Esophagus (tissue), 2 donors: Measurements from ENCODE around the gene CFAP74. TPM values are rescaled to one million over a fixed set of nuclear protein-coding genes. Genes with fewer than 3 reads are reported as not detected.

Experiments used
- H3K27ac ChIP-seq, 2 donors: one replicate each; pipeline ENCODE4 v1.5.1; 2013; ENCODE audit warnings: low read depth in 2 of 2, mild to moderate bottlenecking in 2 of 2, inconsistent platforms in 1 of 2, low read length in 1 of 2, moderate library complexity in 1 of 2
- H3K27me3 ChIP-seq, 2 donors: one replicate each; pipeline ENCODE4 v1.6.1; 2013; ENCODE audit warnings: low read length in 2 of 2, control low read depth in 1 of 2, mild to moderate bottlenecking in 1 of 2; ENCODE audit not compliant: insufficient read depth in 2 of 2, control insufficient read depth in 1 of 2
- H3K36me3 ChIP-seq, 2 donors: one replicate each; pipeline ENCODE4 v1.6.1; 2013; ENCODE audit warnings: low read length in 1 of 2; ENCODE audit not compliant: control insufficient read depth in 2 of 2, insufficient read depth in 2 of 2
- H3K4me1 ChIP-seq, 2 donors: one replicate each; pipeline ENCODE4 v1.6.1; 2013; ENCODE audit warnings: low read length in 1 of 2; ENCODE audit not compliant: control insufficient read depth in 2 of 2, insufficient read depth in 2 of 2
- H3K4me3 ChIP-seq, 2 donors: one replicate each; pipeline ENCODE4 v1.5.1; 2013; ENCODE audit warnings: low read length in 2 of 2, mild to moderate bottlenecking in 2 of 2, low read depth in 1 of 2, moderate library complexity in 1 of 2
- H3K9me3 ChIP-seq, 2 donors: one replicate each; pipeline ENCODE4 v1.6.1; 2013; ENCODE audit warnings: mild to moderate bottlenecking in 2 of 2, low read depth in 1 of 2, low read length in 1 of 2, moderate library complexity in 1 of 2; ENCODE audit not compliant: control insufficient read depth in 2 of 2, insufficient read depth in 1 of 2
- WGBS, 2 donors: extraction: QIAGEN DNeasy Blood & Tissue Kit; methylation state at CpG; one replicate each; pipeline ENCODE4 v1.1.7; 2013; 5-methylcytosine and 5-hydroxymethylcytosine counted together
- polyA plus RNA-seq, 2 donors: library from polyadenylated mRNA; stranded (reverse); fragments of 200-250 nt; gene quantifications; one replicate each; pipeline ENCODE4 v1.2.3, GENCODE V29; 2013
- donor health status: healthy with polysubstance abuse.
- donor health status: Bipolar disorder and iron deficiency.

The CFAP74 gene
- polyA plus RNA-seq, 2 donors = 0.04 TPM

GRCh38 chr1:1875932-1876331 lies 127.7 kb downstream of the CFAP74 start:
- peaks cover 6 to 25% of the 10 kb centered on the region in 2 donors for H3K4me1 ChIP-seq
- 73 to 76% methylated on average over 1 of the region's 1 CpG for WGBS, 2 donors
- H3K36me3 ChIP-seq = peaks cover 0 to 6% of the 10 kb centered on the region in 2 donors
- no peak overlapping the region for H3K27ac ChIP-seq
- no peaks in the 10 kb centered on the region for H3K9me3 ChIP-seq
- no peaks in the 10 kb centered on the region for H3K27me3 ChIP-seq
- H3K4me3 ChIP-seq = no peak overlapping the region

- WGBS, 2 donors = 94 to 96% methylated on average over 7 of the region's 7 CpGs
These were observed 128.7 kb downstream of the CFAP74 start for GRCh38 chr1:1874901-1875300.

GRCh38 chr1:1873186-1873585 lies 130.4 kb downstream of the CFAP74 start:
- Histone ChIP-seq H3K9me3 (no peaks in the 10 kb centered on the region), H3K27me3 (no peaks in the 10 kb centered on the region), H3K4me1 (peaks cover 3 to 19% of the 10 kb centered on the region in 2 donors), H3K36me3 (peaks cover 0 to 6% of the 10 kb centered on the region in 2 donors), H3K4me3 (no peak overlapping the region), H3K27ac (no peak overlapping the region)
- 54 to 56% methylated on average over 2 of the region's 2 CpGs for WGBS, 2 donors

More at GRCh38 chr1:1874901-1875300, 128.7 kb downstream of the CFAP74 start:
- H3K27me3 ChIP-seq = no peaks in the 10 kb centered on the region
- H3K4me3 ChIP-seq = no peak overlapping the region
- H3K9me3 ChIP-seq = no peaks in the 10 kb centered on the region
- H3K27ac ChIP-seq = no peak overlapping the region
- H3K4me1 ChIP-seq = peaks cover 6 to 25% of the 10 kb centered on the region in 2 donors
- H3K36me3 ChIP-seq = peaks cover 0 to 6% of the 10 kb centered on the region in 2 donors

GRCh38 chr1:1872329-1872994 lies 131.1 kb downstream of the CFAP74 start:
- peaks cover 3 to 15% of the 10 kb centered on the region in 2 donors for H3K4me1 ChIP-seq
- H3K27me3 ChIP-seq = no peaks in the 10 kb centered on the region
- no peak overlapping the region for H3K4me3 ChIP-seq
- H3K36me3 ChIP-seq = peaks cover 0 to 6% of the 10 kb centered on the region in 2 donors
- no peak overlapping the region for H3K27ac ChIP-seq
- 84 to 85% methylated on average over 11 of the region's 11 CpGs for WGBS, 2 donors
- no peaks in the 10 kb centered on the region for H3K9me3 ChIP-seq

Other genes with a start within 250 kb of the CFAP74 start
- 10 to 100 TPM; 32.1 to 39.7 TPM for gene NADK, start 225.3 kb downstream of the CFAP74 start, polyA plus RNA-seq
- 10 to 100 TPM; 43.3 to 66.1 TPM for gene GNB1, start 112.7 kb downstream of the CFAP74 start, polyA plus RNA-seq
- under 1 TPM; 0.22 to 0.83 TPM for gene CALML6, start 88.5 kb downstream of the CFAP74 start, polyA plus RNA-seq
- 1 to 10 TPM; 2.1 TPM for gene TMEM52, start 84.5 kb downstream of the CFAP74 start, polyA plus RNA-seq
- gene GABRD, start 15.6 kb upstream of the CFAP74 start, polyA plus RNA-seq = under 1 TPM; 0.27 to 0.90 TPM
- 10 to 100 TPM; 21.2 to 34.3 TPM for gene PRKCZ, start 46.6 kb upstream of the CFAP74 start, polyA plus RNA-seq
- gene FAAP20, start 191.0 kb upstream of the CFAP74 start, polyA plus RNA-seq = 10 to 100 TPM; 32.9 to 44.8 TPM
- gene SKI, start 224.5 kb upstream of the CFAP74 start, polyA plus RNA-seq = 10 to 100 TPM; 11.5 to 12.8 TPM